K562 (cell line): Measurements from ENCODE around the gene C12orf54.

ENCODE experiments used
- CTCF ChIP-seq, 3 experiments: IDR thresholded peaks in 2 of 3; conservative IDR thresholded peaks in 1 of 3; 2 replicates each; pipeline ENCODE4 v1.5.1; 2011 to 2012; ENCODE audit warnings: low read length in 3 of 3, mild to moderate bottlenecking in 3 of 3, control low read depth in 2 of 3, improper control_type of control experiment in 1 of 3, inconsistent platforms in 1 of 3, low read depth in 1 of 3, mixed read lengths in 1 of 3, moderate library complexity in 1 of 3; ENCODE audit not compliant: insufficient read depth in 2 of 3
- CTCFL ChIP-seq: IDR thresholded peaks from 2 replicates; pipeline ENCODE4 v1.6.1; 2011; ENCODE audit warnings: borderline replicate concordance, low read depth, mild to moderate bottlenecking, moderate library complexity, low read length; ENCODE audit not compliant: insufficient read depth, poor library complexity, severe bottlenecking
- ETS1 ChIP-seq: conservative IDR thresholded peaks from 2 replicates; pipeline ENCODE4 v1.6.1; 2011; ENCODE audit warnings: low read depth, mild to moderate bottlenecking, low read length; ENCODE audit not compliant: control insufficient read depth
- GATAD2B ChIP-seq: fragments of 450-650 bp; IDR thresholded peaks from 2 replicates; pipeline ENCODE4 v1.6.1; 2017; ENCODE audit warnings: mild to moderate bottlenecking, borderline replicate concordance
- LARP7 ChIP-seq: fragments of 450-650 bp; IDR thresholded peaks from 2 replicates; pipeline ENCODE4 v1.6.1; 2016
- MAX ChIP-seq: sonication (generic); formaldehyde crosslinking; IDR thresholded peaks from 2 replicates; pipeline ENCODE4 v1.9.0; 2022; ENCODE audit warnings: mild to moderate bottlenecking, missing genetic modification reagents
- NR3C1 ChIP-seq: sonication (generic); formaldehyde crosslinking; IDR thresholded peaks from 2 replicates; pipeline ENCODE4 v1.8.1; 2022; ENCODE audit warnings: missing genetic modification reagents
- ZBTB8A ChIP-seq: fragments of 450-650 bp; IDR thresholded peaks from 2 replicates; pipeline ENCODE4 v1.6.1; 2018; ENCODE audit warnings: mild to moderate bottlenecking, moderate library complexity; ENCODE audit not compliant: partially characterized antibody
- ZNF318 ChIP-seq, 2 experiments: fragments of 450-650 bp; IDR thresholded peaks; 2 replicates each; pipeline ENCODE4 v1.6.1; 2016; ENCODE audit warnings: mild to moderate bottlenecking in 2 of 2, borderline replicate concordance in 1 of 2, low read depth in 1 of 2, moderate library complexity in 1 of 2

GRCh38 chr12:48542300-48542928 is 60.1 kb downstream of the C12orf54 start:
- TF ChIP-seq LARP7 (no peak), MAX (CRISPR knock-in tag) (no peak), NR3C1 (CRISPR knock-in tag) (no peak), CTCFL (no peak), ETS1 (no peak), CTCF (IDR thresholded peaks at IDR 0.05 in 2 of 3, conservative IDR thresholded peaks at IDR 0.05 in 1 of 3; ENCODE audit: insufficient read depth in 2 of 3, low read depth in 1 of 3, low read length in 3 of 3) (peak; percentile 88 to 96 (median 93)), ZNF318 (IDR thresholded peaks at IDR 0.05; ENCODE audit: borderline replicate concordance in 1 of 2, low read depth in 1 of 2) (no peak), GATAD2B (no peak), ZBTB8A (no peak)
